Measurements from ENCODE around the gene IL1RAPL2. TPM values are rescaled to one million over a fixed set of nuclear protein-coding genes. Genes with fewer than 3 reads are reported as not detected.
"Not testable (repeated sequence)": the region's sequence is repeated elsewhere in the genome, so short reads cannot be mapped to it uniquely, and the experiment has no call there.

IL1RAPL2 gene
- total RNA-seq, 1 experiment from 2014 or later: not detected

DNA sequence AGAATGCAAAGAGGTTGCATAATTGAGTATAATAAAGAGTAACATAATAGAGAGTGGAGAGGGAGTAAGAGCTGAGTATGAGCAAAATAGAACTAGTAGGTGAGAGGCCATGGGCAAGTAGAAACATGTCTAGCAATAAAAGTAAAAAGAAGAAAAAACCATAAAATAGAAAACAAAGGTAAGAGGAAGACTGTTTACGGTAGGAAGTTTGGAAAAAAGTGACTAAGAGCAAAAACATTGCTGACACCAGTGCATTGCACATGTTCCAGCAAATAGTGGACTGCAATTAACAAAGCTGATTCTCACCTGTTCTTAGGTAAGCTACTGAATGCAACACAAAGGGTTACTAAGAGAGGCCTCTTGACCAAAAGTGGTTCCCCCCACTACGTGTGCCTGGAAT lies 451.6 kb downstream of the IL1RAPL2 start:
- Histone ChIP-seq H3K9me3 (ENCODE audit: control insufficient read depth, insufficient read depth, low read depth, low read length) (no peaks in the 10 kb centered on the region), H3K27ac (ENCODE audit: low read length) (no peak overlapping the region), H3K36me3 (ENCODE audit: control insufficient read depth, insufficient read depth, low read length) (no peaks in the 10 kb centered on the region), H3K4me1 (ENCODE audit: control insufficient read depth, insufficient read depth, low read length) (no peaks in the 10 kb centered on the region), H3K27me3 (ENCODE audit: control insufficient read depth, insufficient read depth, low read length) (no peaks in the 10 kb centered on the region), H3K4me3 (ENCODE audit: low read depth in 2 of 2, low read length in 2 of 2) (no peak overlapping the region)
- BruUV-seq (replicated peaks): no TSS peak
- in situ Hi-C loops (cut with HindIII; ENCODE audit: low pct_unique_long_range_greater_than_20kb, low sequenced_read_pairs): no loop called here
- TF ChIP-seq, protein P1, sequence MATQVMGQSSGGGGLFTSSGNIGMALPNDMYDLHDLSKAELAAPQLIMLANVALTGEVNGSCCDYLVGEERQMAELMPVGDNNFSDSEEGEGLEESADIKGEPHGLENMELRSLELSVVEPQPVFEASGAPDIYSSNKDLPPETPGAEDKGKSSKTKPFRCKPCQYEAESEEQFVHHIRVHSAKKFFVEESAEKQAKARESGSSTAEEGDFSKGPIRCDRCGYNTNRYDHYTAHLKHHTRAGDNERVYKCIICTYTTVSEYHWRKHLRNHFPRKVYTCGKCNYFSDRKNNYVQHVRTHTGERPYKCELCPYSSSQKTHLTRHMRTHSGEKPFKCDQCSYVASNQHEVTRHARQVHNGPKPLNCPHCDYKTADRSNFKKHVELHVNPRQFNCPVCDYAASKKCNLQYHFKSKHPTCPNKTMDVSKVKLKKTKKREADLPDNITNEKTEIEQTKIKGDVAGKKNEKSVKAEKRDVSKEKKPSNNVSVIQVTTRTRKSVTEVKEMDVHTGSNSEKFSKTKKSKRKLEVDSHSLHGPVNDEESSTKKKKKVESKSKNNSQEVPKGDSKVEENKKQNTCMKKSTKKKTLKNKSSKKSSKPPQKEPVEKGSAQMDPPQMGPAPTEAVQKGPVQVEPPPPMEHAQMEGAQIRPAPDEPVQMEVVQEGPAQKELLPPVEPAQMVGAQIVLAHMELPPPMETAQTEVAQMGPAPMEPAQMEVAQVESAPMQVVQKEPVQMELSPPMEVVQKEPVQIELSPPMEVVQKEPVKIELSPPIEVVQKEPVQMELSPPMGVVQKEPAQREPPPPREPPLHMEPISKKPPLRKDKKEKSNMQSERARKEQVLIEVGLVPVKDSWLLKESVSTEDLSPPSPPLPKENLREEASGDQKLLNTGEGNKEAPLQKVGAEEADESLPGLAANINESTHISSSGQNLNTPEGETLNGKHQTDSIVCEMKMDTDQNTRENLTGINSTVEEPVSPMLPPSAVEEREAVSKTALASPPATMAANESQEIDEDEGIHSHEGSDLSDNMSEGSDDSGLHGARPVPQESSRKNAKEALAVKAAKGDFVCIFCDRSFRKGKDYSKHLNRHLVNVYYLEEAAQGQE (IDR thresholded peaks at IDR 0.05; ENCODE audit: insufficient read depth in 1 of 2, low read depth in 2 of 2, low read length in 1 of 2): no peak
- TF ChIP-seq SIN3A (IDR thresholded peaks at IDR 0.05; ENCODE audit: borderline replicate concordance, insufficient read depth, low read depth, low read length) (no peak), TCF7L2 (IDR thresholded peaks at IDR 0.05; ENCODE audit: low read depth, low read length) (no peak), POLR2AphosphoS5 (IDR thresholded peaks at IDR 0.05; ENCODE audit: low read depth, low read length) (no peak)
- TF ChIP-seq, protein P2, sequence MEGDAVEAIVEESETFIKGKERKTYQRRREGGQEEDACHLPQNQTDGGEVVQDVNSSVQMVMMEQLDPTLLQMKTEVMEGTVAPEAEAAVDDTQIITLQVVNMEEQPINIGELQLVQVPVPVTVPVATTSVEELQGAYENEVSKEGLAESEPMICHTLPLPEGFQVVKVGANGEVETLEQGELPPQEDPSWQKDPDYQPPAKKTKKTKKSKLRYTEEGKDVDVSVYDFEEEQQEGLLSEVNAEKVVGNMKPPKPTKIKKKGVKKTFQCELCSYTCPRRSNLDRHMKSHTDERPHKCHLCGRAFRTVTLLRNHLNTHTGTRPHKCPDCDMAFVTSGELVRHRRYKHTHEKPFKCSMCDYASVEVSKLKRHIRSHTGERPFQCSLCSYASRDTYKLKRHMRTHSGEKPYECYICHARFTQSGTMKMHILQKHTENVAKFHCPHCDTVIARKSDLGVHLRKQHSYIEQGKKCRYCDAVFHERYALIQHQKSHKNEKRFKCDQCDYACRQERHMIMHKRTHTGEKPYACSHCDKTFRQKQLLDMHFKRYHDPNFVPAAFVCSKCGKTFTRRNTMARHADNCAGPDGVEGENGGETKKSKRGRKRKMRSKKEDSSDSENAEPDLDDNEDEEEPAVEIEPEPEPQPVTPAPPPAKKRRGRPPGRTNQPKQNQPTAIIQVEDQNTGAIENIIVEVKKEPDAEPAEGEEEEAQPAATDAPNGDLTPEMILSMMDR (IDR thresholded peaks at IDR 0.05): no peak
- ATAC-seq: no peak
- POLR2A ChIA-PET: no interaction called here
- no peak for DNase-seq (ENCODE audit: low read depth, low spot score)
- CTCF ChIA-PET: no interaction called here
- intact Hi-C loops (cut with micrococcal nuclease; ENCODE audit: unreplicated experiment): no loop called here

DNA sequence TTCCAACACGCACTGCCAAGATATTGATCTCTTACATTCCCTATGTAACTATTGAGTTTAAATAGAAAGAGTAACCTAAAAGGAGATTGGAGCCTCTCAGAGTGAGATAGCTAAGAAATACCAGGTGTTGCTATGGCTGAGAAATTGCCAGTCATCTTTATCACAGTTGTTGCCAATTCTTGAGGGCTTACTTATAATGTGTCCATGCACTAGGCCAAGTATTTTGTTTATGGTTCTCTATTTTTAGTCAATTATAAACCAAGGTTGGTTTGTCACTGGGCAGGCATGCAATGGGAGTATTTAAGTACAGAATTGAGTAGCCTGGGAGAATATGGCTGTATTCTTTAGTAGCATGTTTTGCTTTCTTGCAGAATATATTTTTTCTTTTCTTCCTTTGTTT lies 452.9 kb downstream of the IL1RAPL2 start:
- in situ Hi-C loops (cut with HindIII; ENCODE audit: low pct_unique_long_range_greater_than_20kb, low sequenced_read_pairs): no loop called here
- ATAC-seq (no peak), DNase-seq (ENCODE audit: low read depth, low spot score) (no peak)
- no TSS peak for BruUV-seq (replicated peaks)
- intact Hi-C loops (cut with micrococcal nuclease; ENCODE audit: unreplicated experiment): no loop called here
- Histone ChIP-seq H3K27ac (ENCODE audit: low read length) (no peak overlapping the region), H3K4me3 (ENCODE audit: low read depth in 2 of 2, low read length in 2 of 2) (no peak overlapping the region), H3K27me3 (ENCODE audit: control insufficient read depth, insufficient read depth, low read length) (no peaks in the 10 kb centered on the region), H3K4me1 (ENCODE audit: control insufficient read depth, insufficient read depth, low read length) (no peaks in the 10 kb centered on the region), H3K36me3 (ENCODE audit: control insufficient read depth, insufficient read depth, low read length) (no peaks in the 10 kb centered on the region), H3K9me3 (ENCODE audit: control insufficient read depth, insufficient read depth, low read depth, low read length) (no peaks in the 10 kb centered on the region)
- POLR2A ChIA-PET: no interaction called here
- CTCF ChIA-PET: no interaction called here
- TF ChIP-seq, protein P2 (IDR thresholded peaks at IDR 0.05): no peak
- no peak for TF ChIP-seq SIN3A (IDR thresholded peaks at IDR 0.05; ENCODE audit: borderline replicate concordance, insufficient read depth, low read depth, low read length)

DNA sequence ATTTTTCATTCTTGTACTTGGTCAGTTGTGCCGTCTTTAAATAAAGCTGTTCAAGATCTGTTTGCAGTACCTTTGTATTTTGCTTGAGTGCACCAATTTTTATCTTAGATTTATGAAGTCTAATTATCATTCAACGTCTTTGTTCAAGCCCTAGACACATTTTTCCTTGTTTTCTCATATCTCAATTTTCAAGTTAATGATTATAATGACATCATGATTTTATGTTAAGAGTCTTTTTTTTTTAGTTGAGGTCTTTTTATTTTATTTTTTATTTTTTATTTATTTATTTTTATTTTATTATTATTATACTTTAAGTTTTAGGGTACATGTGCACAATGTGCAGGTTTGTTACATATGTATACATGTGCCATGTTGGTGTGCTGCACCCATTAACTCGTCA lies 463.0 kb downstream of the IL1RAPL2 start:
- in situ Hi-C loops (cut with HindIII; ENCODE audit: low pct_unique_long_range_greater_than_20kb, low sequenced_read_pairs); H3K36me3 ChIP-seq (ENCODE audit: control insufficient read depth, insufficient read depth, low read length): not testable (repeated sequence)

More for the DNA sequence above, 463.0 kb downstream of the IL1RAPL2 start:
- DNase-seq (ENCODE audit: low read depth, low spot score); H3K27ac ChIP-seq (ENCODE audit: low read length); CTCF ChIA-PET; H3K4me3 ChIP-seq (ENCODE audit: low read depth in 2 of 2, low read length in 2 of 2); BruUV-seq (replicated peaks); intact Hi-C loops (cut with micrococcal nuclease; ENCODE audit: unreplicated experiment); POLR2A ChIA-PET; ATAC-seq; H3K27me3 ChIP-seq (ENCODE audit: control insufficient read depth, insufficient read depth, low read length); H3K4me1 ChIP-seq (ENCODE audit: control insufficient read depth, insufficient read depth, low read length); H3K9me3 ChIP-seq (ENCODE audit: control insufficient read depth, insufficient read depth, low read depth, low read length): not testable (repeated sequence)
